Stomach (tissue), 4 donors: Measurements from ENCODE around the gene SNX32.

Experiments
- CTCF ChIP-seq, 7 experiments: fragments of 450-650 bp in 4 of 7; fragments of 200-600 bp in 3 of 7; sonication (generic) in 3 of 7; IDR thresholded peaks; one replicate each; pipeline ENCODE4 v1.5.1; 2016 to 2019; ENCODE audit warnings: antibody characterized with exemption in 7 of 7, control low read depth in 2 of 7, mild to moderate bottlenecking in 1 of 7
- EP300 ChIP-seq: sonication (generic); formaldehyde crosslinking; IDR thresholded peaks from one replicate; pipeline ENCODE4 v1.6.1; 2017; ENCODE audit warnings: antibody characterized with exemption
- POLR2A ChIP-seq, 4 donors: fragments of 450-650 bp; IDR thresholded peaks; one replicate each; pipeline ENCODE4 v1.6.1; 2016; ENCODE audit warnings: antibody characterized with exemption in 4 of 4, control low read depth in 2 of 4, mild to moderate bottlenecking in 1 of 4, moderate library complexity in 1 of 4
- POLR2AphosphoS5 ChIP-seq, 3 donors: sonication (generic); formaldehyde crosslinking; IDR thresholded peaks; one replicate each; pipeline ENCODE4 v1.6.1; 2016; ENCODE audit warnings: antibody characterized with exemption in 3 of 3

DNA sequence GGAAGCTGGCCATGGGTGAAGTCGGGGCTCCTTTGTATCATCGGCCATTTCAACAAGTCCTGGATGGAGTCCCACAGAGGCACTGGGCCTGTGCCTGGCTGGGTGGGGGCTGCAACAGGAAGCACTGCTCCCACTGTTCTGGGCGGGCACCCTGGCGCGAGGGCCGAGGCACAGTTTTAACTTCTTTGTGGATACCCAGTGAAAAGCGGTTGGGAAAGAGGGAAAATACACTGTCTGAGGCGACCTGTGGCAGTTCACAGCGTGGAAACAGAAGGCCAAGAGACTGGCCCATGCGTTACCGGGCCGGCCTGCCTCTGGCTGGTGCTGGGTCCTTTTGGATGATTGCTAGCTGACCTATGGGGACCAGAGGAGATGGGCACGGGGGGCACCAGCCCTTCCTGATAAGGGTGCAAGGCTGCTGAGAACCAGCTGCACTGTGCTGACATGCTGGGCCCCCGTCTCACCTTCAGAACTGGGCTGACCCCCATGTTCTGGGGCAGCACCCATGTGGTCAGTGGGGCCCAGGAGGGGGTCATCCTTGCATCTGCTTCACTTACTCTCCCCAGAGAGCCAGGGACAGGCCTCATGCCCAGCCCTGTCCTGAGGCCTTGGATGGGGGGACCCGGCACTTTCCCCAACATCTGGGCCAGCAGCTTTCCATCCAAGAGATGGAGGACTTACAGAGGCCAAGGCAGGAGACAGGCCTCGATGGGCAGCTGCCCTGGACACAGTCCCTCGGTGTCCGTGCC, 42.7 kb upstream of the SNX32 start:
- TF ChIP-seq POLR2AphosphoS5 (IDR thresholded peaks at IDR 0.05), result no peak
- no peak for TF ChIP-seq CTCF (IDR thresholded peaks at IDR 0.05)
- TF ChIP-seq POLR2A (IDR thresholded peaks at IDR 0.05), result no peak
- TF ChIP-seq EP300, result no peak
